ENCODE measurements around the gene SLC35A2.

- TF ChIP-seq, protein P1, sequence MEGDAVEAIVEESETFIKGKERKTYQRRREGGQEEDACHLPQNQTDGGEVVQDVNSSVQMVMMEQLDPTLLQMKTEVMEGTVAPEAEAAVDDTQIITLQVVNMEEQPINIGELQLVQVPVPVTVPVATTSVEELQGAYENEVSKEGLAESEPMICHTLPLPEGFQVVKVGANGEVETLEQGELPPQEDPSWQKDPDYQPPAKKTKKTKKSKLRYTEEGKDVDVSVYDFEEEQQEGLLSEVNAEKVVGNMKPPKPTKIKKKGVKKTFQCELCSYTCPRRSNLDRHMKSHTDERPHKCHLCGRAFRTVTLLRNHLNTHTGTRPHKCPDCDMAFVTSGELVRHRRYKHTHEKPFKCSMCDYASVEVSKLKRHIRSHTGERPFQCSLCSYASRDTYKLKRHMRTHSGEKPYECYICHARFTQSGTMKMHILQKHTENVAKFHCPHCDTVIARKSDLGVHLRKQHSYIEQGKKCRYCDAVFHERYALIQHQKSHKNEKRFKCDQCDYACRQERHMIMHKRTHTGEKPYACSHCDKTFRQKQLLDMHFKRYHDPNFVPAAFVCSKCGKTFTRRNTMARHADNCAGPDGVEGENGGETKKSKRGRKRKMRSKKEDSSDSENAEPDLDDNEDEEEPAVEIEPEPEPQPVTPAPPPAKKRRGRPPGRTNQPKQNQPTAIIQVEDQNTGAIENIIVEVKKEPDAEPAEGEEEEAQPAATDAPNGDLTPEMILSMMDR (IDR thresholded peaks at IDR 0.05; ENCODE audit: low read depth, low read length), result no peak
- no peak for TF ChIP-seq EZH2phosphoT487 (IDR thresholded peaks at IDR 0.05; ENCODE audit: low read depth)
These were observed 27.4 kb upstream of the SLC35A2 start for GRCh38 chrX:48938721-48939425.
